NCI-H82 treated with DMSO at 0.1 percent for 48 hours (cell line): ENCODE results near the gene ARL14.
A peak's percentile ranks its signal among the peaks of the same experiment; 100 is the strongest.
"Not testable (repeated sequence)": the region's sequence is repeated elsewhere in the genome, so short reads cannot be mapped to it uniquely, and the experiment has no call there.

Experiments used
- DNase-seq: peaks from one replicate; lab custom pipeline; 2025; ENCODE audit not compliant: unreplicated experiment; lab: John Stamatoyannopoulos, UW

The ARL14 gene

DNA sequence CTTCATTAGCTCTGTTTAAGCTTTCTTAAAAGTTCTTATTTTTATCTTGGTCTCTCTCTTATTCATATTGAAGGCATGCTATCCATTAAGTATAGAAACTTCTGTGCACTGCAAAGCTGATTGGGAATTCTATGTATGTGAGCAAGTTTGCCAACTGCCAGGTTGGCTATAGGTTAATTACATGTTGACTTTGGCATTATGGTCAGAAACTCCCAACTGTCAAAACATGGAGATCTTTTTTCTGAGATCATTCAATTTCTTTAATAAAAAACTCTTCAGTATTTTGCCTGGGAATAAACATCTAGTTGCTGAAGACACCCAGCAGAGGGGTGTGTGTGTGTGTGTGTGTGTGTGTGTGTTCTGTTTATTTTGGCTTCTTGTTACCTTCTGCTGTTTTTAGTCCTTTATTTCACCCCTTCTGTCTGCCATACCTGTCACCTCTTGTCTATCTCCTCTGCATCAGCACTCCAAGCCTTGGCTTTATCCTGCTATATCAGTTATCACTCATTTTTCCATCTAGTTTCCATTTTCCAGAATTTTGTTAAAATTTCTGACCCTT, 1.3 kb upstream of the ARL14 start:
- DNase-seq, result no peak

DNA sequence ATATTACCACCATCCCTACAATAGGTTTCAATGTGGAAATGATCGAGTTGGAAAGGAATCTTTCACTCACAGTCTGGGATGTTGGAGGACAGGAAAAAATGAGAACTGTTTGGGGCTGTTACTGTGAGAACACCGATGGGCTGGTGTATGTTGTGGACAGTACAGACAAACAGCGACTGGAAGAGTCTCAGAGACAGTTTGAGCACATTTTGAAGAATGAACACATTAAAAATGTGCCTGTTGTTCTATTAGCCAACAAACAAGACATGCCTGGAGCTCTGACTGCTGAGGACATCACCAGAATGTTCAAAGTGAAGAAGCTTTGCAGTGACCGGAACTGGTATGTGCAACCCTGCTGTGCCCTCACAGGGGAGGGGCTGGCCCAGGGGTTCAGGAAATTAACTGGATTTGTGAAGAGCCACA, 510 bp downstream of the ARL14 start:
- DNase-seq, result no peak

DNA sequence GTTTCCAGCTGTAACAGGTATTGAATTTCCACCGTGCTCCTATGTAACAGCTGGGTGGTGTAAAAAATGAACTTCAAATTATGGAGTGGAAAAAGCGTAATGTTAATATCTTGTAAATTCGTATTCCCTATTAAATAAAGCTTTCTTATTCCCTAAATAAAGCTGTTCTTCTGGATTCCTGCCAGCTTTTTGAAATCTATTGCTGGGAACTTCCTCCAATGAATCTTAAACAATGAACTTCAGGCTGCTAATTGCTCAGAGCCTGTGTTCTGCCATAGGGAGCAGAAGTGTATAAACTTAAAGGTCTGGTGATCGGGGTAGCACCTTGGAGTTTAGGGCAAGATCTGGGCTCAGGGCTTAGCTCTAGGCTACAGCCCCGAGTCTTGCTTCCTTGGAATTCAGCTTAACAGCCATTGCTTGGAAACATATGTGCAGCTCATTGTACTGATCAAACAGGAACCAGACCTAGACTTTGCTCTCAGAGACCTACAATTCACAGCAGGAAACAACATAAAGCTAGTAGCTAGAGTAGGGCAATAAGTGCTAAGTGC, 1.4 kb downstream of the ARL14 start:
- DNase-seq, result no peak

DNA sequence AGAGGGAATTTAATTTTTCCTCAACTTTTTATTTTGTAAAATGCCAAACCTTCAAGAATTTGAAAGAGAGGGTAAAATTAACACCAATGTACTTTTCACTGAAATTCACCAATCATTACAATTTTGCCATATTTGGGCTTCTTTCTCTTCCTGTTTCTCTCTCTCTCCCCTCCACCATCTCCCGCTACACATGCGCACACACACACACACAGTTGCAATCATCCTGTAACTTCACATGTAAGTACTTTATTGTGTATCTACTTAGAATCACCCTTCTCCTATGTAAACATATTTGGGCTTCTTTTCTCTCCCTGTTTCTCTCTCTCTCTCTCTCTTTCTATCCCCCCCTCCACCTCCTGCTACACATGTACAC, 7.4 kb downstream of the ARL14 start:
- no peak for DNase-seq

DNA sequence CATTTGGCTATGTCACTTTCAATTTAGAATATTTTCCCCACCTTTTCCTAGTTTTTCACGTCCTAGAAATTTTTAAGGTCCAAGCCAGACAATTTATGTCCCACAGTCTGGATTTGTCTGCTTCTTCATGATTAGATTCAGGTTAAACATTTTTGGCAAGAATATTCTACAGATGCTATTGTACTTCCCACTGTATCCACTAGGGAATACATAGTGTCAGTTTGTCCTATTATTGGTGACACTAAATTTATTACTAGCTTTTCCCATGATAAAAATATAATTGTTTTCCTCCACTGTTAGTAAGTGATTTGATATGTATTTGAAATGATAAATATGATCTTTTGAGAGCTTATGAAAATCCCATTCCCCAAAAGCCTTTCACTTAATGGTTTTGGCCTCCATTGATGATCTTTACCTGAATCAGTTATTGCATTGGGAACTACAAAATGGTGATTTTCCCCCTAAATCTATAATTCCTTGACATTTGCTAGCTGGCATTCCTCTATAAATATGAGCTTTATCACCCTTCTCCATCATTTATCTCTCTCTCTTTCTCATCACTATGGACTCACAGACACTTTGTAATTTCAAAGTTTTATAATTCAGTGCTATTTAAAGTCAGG, 8.3 kb downstream of the ARL14 start:
- DNase-seq, result no peak

DNA sequence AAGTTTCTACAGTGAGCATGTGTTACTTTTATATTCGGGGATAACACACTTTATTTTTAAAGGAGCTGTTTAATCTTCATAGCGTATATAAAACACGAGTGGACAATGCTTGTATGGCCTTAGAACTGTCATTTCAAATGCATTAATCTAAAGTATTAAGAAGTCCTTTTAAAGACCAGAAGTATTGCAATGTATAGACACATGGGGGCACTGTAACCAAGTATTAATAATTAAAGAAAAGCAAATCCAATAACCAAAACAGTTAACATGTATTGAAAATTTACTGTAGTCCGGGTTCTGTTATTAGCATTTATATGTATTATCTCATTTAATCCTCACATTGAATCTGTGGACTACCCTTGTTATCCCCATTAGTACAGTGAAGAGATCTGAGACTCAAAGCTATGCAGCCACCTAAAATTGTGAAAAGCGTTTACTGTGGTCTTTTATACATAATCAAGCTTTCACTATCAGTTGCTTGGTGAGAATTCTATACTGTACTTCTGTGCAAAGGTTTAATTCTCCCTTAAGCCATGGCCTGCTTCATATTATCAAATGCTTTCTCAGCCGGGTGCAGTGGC, 10.1 kb downstream of the ARL14 start:
- peak; percentile 25 for DNase-seq

DNA sequence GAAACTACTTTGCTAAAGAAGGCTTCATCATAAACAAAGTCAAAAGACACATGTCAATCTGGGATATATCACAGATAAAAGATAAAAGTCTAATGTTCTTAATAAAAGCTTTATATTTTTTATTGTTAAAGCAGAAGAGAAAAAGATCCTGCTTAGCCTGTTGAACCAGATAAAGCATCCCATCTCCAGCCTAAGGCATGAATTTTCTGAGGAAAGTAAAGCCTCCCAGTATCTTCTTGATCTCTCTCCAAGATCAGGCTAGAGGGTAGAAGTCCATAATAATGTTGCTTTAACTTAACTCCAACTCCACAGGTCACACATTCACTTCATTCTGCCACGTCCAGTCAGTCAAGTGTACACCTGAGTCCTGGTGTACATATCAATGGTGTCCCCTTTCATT, 14.2 kb downstream of the ARL14 start:
- no peak for DNase-seq

DNA sequence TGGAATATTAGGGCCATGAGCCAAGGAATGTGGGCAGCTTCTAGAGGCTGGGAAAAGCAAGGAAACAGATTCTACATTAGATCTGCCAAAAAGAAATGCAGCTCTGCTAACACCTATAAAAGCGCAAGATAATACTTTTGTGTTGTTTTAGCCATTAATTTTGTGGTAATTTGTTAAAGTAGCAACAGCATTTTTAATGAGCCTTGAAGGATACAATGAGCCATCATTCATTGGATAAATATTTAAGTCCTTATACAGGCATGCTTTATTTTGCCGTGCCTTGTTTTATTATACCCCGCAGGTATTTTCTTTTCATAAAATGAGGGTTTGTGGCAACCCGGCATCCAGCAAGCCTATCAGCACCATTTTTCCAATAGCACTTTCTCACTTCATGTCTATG, 15.0 kb downstream of the ARL14 start:
- no peak for DNase-seq

DNA sequence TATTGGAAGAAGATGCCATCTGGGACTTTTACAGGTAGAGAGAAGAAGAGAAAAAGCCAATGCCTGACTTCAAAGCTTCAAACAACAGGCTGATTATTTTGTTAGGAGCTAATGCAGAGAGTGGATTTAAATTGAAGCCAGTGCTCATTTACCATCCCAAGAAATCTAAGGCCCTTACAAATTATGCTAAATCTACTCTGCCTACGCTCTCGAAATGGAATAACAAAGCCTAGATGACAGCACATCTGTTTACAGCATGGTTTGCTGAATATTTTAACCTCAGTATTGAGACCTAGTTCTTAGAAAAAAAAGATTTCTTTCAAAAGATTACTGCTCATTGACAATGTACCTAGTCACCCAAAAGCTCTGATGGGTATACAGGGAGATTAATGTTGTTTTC, 16.2 kb downstream of the ARL14 start:
- no peak for DNase-seq

DNA sequence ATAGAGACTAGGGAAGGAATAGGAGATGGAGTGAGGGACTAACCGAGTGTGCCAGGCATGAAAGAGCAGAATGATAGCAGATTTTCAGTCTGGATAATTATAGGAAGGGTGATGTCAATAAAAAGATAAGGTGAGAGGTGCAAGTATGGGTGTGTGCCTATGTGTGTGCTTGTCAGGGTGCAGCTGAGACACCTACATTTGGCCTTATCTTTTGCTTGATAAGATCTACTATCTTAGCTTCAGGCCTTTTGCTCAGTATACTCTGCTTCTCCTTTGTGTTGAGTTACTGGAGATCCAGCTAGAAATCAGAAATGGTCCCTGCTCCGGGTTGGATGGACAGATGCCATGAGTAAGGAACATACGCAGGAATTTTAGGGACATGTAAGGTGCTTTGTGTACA, 17.4 kb downstream of the ARL14 start:
- DNase-seq, result no peak

DNA sequence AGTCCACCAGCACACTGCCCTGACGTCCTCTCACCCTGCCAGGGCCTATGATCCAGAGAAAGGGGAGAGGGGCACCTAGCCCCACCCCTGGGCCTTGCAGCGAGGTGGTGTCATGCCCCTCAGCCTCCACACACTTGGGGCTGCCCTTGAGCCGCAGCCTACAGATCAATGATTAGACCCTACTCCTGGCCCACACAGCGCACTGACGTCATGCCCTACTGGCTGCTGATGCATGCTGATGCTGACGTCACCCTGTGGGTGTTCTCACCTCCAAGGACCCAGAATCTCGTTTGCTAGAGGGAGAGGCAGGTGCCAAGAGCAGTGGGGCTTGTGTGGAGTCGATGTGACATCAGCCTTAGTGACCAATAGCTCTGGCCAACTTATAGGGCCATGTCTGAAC, 18.0 kb downstream of the ARL14 start:
- DNase-seq, result no peak

DNA sequence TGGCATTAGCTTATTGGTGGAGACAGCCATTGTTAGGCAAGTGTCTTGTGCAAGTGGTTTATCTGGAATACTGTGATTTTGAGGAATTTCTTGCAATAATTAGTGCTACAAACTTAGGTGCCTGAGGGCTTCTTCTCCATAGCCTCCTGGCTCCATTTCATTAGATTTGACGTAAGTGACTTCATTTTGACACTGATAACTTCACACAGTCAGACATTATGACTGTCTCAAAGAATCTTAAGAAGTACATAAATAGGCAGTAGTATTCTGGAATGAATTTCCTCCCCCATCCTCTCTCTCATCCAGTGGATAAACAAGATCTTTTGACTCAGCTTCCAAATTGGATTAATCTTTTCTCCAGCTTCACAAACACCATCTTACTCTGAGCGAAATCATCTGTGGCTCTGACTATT, 19.0 kb downstream of the ARL14 start:
- DNase-seq, result peak; percentile 93

DNA sequence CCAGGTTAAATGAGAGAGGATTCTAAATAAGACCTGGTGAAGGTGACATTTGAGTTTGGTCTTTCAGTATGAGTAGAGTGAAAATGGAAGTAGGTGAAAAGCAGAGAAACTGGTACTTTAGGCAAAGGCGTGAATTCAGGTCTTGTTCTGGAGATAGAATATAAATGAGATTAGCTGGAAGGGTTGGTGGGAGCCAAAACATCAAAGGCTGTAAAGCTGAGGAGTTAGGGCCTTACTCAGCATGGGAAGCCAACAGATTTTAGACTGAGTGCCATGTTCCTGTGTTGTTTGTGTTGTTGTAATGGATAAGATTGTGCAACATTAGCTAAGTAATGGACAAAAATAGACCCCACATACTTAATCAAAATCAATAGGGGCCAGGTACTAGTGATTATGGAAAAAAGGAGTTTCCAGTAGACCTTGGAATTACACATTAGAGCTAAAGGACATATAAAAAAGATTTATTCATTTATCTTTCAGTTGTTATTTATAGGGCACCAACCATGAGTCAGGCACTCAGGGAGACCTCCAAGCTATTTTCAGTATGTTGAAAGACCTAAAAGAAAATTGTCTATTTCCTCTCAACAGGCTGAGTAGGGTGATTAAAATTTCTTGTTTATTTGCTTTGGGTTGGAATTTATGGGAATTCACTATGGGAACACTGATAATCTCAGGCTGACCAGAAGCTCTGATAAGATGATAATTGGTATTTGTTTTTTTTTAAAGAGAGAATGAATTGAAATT, 20.8 kb downstream of the ARL14 start:
- no peak for DNase-seq

DNA sequence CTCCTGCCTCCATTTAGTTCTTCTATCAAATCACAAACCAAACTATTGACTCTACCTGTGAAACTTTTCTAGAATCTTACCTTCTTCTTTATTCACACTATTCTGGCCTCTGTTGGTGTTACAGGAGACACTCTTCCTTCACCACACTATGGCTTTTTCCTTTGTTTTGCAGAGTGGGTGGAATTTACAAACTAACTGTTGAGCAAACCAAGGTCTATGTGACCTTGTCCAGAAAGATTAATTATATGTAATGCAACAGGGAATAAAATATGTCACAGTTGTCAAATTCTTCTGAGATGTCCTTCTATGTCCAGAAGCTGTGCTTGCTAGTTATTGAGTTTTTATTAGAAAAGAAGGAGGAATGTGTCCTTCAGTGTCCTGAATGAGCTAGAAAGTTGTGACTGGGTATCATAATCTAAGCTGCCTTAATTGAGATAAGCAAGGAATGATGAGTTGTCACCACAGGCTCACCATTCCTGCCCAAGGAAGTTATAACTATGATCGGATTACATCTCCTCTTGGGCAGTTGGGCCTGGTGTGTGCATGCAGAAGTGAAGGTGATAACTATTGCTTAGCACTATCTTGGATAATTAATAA, 21.7 kb downstream of the ARL14 start:
- no peak for DNase-seq

DNA sequence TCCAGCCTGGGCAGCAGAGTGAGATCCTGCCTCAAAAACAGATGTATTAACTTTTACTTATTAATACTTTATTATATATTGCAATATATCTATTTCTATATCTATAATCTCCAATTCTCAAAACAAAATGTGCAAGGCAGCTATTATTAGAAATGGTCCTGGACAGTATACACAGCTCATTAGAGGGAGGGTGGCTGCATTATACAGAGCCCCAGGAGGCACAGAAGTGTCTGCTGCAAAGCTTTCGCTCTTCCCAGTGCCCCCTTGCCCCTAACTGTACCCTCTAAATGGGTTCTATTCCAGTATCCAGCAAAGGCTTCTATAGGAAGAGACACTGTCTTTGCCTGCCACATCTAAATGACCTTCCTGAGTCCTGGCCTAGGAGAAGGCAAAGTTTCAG, 24.5 kb downstream of the ARL14 start:
- DNase-seq, result no peak

DNA sequence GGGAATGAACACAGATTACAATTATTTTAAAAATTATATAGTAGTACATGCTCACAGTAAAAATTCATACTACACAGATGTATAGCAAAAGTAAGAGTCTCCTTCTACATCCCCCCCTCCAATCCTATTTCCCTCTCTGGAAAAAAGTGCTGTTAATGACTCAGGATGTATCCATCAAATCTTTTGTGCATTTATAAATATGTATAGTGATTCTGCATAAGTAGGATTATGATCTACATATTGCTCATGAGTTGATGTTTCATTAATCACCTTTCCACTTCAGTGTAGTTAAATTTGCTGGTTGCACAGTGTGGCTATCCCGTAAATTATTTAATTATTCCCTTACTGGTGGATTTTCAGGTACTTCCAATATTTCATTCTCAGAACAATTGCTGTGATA, 25.3 kb downstream of the ARL14 start:
- DNase-seq, result no peak

DNA sequence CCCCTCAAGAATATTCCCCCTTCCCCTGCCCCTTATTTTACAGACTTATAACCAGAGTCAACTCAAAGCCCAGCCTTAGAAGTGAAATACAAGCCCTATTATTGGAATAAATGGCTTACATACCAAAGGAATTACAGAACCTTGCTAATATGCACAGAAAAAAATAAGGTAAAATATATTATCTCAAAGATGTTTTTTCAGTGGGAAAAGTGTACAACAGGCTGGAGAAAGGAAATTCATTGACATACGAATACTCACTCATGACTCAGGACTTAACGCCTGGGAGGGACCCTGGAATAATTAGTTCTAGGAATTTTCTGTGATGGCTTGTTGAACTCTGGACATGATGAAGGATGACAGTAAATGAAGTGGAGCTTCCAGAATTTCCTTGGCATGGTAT, 27.0 kb downstream of the ARL14 start:
- no peak for DNase-seq

DNA sequence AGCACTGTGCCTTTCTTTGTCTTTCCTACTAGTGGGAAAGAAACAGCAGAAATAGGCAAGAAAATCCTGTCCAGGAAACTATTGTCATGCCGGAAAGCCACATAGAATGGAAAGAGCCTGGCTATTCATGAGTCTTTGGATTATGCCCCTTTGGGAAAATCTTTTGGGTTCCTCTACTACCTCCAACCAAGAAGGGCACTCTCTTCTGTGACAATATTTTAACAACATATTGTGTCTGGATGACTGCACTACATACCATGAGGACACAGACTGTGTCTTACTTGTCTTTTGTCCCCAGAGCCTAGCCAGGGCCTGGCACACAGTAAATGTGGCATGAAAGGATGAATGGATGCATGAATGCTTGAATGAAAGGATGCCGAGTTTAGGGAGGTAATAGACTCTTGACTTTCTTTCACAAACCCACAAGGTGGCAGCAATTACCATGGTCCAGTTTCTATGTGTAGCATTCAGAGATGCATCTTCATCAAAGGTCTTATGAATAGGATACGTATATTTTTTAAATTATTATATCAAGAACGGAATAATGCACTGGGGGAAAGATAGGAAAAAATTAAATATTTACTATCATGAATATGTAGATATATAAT, 30.3 kb downstream of the ARL14 start:
- peak; percentile 59 for DNase-seq

DNA sequence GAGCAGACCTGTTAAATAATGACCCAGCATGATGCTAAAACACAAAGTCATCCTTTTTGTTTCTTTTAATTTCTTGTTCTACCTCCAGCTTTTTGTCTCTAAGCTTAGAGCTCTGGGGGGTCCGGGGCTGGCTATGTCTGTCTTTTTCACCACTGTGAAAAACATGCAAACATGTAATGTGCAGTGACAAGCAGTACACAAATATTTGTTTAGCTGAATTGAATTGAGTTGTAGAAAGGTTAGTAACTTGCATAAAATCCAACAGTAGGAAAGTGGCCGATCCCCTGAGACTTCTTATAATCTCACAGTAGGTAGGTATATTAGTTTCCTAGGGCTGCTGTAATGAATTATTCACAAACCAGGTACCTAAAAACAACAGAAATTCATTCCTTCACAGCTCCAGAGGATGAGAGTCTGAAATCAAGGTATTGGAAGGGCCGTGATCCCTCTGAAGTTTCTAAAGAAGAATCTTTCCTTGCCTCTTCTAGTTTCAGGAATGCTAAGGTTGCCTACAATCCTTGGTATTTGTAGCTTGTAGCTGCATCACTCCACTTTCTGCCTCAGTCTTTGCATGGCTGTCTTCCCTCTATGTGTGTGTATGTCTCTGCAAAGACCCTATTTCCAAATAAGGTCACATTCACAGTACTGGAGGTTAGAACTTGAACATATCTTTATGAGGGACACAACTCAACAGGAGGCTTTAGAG, 32.7 kb downstream of the ARL14 start:
- DNase-seq, result no peak

DNA sequence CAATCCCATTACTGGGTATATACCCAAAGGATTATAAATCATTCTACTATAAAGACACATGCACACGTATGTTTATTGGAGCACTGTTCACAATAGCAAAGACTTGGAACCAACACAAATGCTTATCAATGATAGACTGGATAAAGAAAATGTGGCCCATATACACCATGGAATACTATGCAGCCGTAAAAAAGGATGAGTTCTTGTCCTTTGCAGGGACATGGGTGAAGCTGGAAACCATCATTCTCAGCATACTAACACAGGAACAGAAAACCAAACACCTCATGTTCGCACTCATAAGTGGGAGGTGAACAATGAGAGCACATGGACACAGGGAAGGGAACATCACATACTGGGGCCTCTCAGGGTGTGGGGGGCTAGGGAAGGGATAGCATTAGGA, 36.2 kb downstream of the ARL14 start:
- DNase-seq, result not testable (repeated sequence)

DNA sequence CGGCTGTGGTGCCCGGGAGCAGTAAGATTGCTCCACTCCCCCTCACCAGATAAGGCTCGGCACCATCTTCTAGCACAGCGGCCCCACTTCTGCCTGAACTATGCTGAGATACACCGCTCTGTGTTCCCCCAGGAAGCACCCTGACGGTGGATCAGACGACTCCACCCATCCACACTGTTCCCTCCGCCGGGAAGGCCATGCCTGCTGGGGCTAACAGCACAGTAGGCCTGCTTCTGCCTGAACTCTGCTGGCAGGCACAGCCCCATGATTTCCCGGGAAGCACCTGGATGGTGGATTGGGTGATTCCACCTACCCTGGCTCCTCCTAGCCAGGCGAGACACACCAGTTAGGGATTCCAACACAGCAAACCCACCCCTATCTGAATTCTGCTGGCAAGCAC, 42.8 kb downstream of the ARL14 start:
- no peak for DNase-seq
